ENCODE results near the gene MRPL14.

MRPL14 gene

DNA sequence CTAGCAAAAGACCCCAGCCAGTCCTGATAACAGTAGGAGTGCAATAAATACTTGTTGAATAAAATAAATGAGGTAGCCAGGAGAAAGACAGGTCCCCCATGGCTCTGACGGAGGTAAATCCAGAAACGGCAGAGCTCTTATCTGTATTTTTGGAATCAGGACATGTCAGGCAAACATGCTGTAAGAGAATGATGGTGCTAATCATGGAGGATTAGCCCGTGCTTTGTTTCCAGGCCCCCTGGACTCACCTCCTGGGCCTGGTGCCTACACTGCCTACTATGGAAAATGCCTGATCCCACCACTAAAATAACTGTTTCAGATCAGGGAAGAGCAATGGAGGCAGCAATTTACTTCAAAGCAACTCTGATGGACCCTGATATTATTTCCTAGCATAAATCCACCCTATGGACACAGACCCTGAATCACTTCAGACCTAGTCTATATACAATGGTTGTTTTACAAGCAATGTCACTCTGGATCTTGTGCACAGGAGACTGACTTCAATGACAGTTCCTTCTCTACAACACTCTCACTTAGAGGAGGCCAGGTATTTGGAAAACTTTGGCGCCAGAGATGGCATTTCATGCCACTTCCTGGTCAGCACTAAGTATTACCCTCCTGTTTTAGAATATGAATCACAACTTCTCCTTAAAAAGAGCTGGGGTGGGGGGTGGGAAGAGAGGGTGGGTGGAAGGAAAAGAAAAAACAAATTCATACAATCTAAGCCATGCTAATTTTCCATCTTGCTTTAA lies 6.4 kb downstream of the MRPL14 start:
- no peak for DNase-seq

- no peak for DNase-seq
These were observed 7.5 kb downstream of the MRPL14 start for GRCh38 chr6:44119704-44120262.

GRCh38 chr6:44117397-44118128 lies 9.7 kb downstream of the MRPL14 start:
- DNase-seq: no peak

DNA sequence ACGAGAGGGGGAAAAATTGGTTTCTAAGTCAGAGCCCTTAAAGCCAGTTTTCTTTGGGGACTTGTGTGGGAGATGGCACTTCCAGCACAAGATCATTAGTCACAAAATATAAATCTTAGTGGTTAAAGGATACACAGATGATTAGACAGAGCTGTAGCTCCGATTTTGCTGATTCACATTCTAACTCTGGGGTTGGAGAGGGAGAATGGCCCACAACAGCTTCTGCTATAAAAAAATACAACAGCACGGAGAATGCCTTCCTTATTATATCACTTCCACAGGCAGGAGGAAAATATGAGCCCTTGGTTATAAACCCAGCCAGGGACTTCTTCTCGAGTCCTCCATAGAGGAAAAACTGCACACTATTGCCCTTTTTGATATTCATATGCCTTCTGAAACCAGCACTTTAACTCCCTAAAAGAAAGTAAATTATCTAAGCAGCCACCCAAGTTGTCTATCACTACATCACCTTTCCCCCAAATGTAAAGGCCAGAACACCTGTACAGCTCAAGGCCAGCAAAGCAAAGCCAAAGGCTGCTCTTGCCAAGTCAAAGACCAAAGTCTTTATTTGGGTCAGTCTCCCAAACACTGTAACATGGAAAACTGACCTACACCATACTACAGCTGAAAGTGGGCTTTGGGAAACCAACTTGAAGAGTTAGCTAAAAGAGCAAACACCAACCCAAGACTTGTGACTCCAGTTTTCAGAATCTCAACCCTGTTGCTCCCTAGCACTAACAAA lies 10.4 kb downstream of the MRPL14 start:
- peak; percentile 88 for DNase-seq

DNA sequence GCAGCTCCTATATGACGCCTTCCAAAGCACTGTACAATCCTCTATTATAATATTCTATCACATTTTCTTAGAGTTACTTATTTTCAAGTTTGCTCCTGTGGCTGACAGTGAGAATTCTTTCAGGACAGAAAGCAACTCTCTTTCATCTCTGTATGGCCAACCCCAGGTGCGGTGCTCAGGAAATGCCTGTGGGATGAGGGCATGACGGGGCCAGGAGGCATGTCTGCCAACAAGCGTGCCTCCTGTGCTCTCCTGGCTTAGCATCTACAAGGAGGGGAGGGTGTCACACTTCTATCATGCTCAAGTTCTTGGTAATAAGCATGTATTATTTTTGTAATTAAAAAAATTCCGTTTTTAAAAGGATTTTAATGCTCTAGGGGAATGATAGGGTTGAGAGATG lies 11.4 kb downstream of the MRPL14 start:
- DNase-seq: no peak

GRCh38 chr6:44113414-44113813 lies 13.8 kb downstream of the MRPL14 start:
- no peak for DNase-seq

DNA sequence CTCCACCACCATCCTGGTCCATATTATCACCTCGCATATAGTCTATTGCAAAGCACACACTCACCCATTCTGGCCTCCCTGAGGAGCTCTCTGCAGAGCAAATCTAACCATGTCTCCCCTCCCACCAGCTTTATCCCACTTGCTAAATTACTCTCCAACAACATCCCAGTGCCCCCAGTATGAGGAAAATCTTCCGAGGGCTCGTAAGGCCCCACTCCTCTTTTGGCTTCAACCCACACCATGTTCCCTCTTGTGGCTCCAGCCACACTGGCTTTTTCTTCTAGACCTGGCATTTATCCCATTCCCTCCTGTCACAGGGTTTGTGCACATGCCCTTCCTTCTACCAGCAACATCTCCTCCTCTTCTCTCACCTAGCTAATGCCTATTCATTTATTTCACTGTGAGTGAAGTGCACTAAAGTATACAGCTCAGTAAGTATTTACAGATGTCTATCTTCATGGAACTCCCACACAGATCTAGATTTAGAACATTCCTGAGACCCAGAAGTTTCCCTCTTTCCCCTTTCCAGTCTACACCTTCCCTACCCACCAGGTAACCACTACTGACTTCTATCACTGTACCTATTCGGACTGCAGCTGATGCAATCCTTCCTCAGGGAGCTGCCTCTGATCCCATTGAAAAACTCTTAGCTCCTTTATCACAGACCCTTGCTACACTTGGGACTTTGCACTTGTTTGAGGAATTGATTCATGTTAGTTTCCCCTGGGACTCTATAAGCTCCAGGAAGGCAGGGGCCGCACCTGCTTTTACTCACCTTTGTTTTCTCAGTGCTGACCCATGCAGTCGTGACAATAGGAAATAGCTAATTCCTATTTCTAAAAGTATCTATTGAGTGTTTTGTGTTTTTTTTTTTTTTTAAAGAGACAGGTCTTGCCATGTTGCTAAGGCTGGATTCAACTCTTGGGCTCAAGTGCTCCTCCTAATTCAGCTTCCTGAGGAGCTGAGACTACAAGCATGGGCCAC lies 15.5 kb downstream of the MRPL14 start:
- DNase-seq: no peak

- no peak for DNase-seq
These were observed 16.3 kb downstream of the MRPL14 start for GRCh38 chr6:44110966-44111365.

GRCh38 chr6:44110005-44110676 lies 17.1 kb downstream of the MRPL14 start:
- DNase-seq: no peak

DNA sequence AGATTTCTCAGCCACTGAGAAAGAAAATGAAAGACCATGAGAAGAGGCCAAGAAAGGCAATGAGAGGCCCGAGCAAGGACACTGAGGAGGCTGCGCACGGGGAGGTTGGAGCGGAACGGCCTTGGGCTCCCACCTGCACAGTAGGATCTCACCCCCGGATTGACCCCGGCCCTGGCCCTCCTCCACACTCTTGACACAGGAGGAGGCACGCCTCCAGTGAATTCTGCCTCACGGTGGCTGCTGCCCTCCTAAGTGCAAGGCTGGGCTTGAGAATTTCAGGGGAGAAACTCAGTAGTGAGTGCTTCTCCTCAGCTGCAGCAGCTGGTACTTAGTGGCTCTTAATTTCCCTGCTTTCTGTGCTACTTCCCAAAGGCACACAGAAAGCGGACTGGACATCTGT lies 18.0 kb downstream of the MRPL14 start:
- no peak for DNase-seq

GRCh38 chr6:44108471-44108870 lies 18.8 kb downstream of the MRPL14 start:
- DNase-seq: no peak

GRCh38 chr6:44107017-44107416 lies 20.2 kb downstream of the MRPL14 start:
- no peak for DNase-seq

GRCh38 chr6:44105993-44106740 lies 21.1 kb downstream of the MRPL14 start:
- no peak for DNase-seq

GRCh38 chr6:44105146-44105545 lies 22.1 kb downstream of the MRPL14 start:
- no peak for DNase-seq

DNA sequence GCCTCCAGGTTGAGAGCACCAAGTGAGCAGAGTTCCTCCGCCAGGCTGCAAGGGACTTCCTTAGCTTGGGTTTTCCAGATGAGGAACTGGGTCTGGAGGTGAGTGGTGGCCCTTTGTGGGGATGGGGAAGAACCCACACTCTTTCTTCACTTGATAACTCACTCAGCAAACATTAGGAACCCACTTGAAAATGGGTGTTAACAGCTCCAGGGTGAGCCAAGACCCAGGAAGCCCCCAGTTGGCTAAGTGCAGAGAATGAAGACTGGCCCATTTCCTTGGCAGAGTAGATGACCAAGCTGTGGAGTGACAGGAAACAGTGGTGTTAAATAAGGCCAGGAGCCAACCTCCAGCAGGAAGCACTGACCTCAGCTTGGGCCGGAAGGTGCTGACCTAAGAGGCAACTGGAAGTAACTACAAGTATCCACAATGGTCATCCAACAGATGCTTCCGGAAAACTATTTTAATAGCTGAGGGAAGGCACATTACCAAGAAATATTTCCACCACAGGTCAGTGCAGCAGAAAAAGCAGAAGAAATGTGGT lies 22.7 kb downstream of the MRPL14 start:
- DNase-seq: no peak

- DNase-seq: no peak
These were observed 24.7 kb downstream of the MRPL14 start for GRCh38 chr6:44102527-44102926.

GRCh38 chr6:44101832-44102231 lies 25.4 kb downstream of the MRPL14 start:
- no peak for DNase-seq

DNA sequence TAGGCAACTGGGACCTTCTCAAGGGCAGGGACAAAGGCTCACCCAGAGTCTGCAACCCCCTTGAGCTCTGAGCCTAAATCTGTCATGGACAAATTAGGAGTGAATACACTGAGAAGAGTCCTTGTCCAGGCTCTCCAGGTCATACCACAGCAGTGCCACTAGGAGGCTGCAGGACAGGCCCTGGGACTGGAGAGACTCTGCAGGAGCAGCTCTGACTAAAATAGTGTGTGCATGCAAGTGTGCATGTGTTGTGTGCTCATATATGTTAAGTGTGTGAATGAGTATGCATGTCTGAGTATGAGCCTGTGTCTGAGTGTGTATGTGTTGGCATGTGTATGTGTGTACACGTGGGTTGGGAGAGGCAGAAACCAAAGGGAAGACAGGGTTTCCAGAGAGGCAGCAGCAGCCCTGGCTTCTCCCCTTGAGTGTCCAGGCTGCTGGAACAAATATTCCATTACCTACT lies 27.1 kb downstream of the MRPL14 start:
- DNase-seq: peak; percentile 52

GRCh38 chr6:44099192-44099591 lies 28.1 kb downstream of the MRPL14 start:
- DNase-seq: no peak

DNA sequence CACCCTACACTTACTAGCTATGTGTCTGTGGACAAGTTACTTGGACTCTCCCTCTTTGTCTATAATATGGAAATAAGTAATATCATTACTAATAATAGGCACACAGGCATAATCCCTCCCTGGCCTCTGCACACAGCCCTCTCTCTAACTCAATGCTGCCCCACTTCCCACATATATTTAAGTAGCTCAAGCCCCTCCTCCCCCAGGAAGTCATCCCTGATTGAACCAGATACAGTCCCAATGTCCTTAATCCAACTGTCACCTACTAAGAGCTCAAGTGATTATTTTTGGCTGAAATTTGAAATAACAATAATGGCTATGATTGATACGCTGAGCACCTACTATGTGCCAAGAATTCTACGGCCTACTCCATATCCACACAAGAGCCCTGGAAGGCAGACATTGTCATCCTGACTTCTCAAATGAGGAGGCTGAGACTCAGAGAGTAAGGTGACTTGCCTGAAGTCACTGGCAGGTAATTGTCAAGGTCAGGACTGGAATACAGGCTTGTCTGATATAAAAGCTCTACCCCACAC lies 29.4 kb downstream of the MRPL14 start:
- no peak for DNase-seq
